Lower leg skin (tissue), 3 donors: ENCODE results near the gene ADGRL3.

Experiments used
- POLR2A ChIP-seq, 2 donors: fragments of 450-650 bp; IDR thresholded peaks; one replicate each; pipeline ENCODE4 v1.6.1; 2016 to 2017; ENCODE audit warnings: antibody characterized with exemption in 2 of 2, mild to moderate bottlenecking in 1 of 2, moderate library complexity in 1 of 2
- TF ChIP-seq, protein P1 (sequence below), 3 donors: fragments of 450-650 bp; IDR thresholded peaks; one replicate each; pipeline ENCODE4 v1.5.1; 2016; ENCODE audit warnings: antibody characterized with exemption in 3 of 3, mild to moderate bottlenecking in 3 of 3, moderate library complexity in 2 of 3

DNA sequence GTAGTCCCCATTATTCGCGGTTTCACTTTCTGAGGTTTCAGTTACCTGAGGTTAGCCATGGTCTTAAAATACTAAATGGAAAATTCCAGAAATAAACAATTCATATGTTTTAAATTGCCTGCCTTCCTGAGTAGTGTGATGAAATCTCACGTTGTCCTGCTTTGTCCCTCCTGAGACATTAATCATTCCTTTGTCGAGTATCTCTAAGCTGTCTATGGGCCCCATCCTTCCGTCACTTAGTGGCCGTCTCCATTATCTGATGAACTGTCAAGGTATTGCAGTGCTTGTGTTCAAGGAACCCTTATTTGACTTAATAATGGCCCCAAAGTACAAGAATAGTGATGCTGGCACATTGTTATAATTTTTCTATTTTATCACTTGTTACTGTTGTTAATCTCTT, 94.8 kb downstream of the ADGRL3 start:
- TF ChIP-seq, protein P1, sequence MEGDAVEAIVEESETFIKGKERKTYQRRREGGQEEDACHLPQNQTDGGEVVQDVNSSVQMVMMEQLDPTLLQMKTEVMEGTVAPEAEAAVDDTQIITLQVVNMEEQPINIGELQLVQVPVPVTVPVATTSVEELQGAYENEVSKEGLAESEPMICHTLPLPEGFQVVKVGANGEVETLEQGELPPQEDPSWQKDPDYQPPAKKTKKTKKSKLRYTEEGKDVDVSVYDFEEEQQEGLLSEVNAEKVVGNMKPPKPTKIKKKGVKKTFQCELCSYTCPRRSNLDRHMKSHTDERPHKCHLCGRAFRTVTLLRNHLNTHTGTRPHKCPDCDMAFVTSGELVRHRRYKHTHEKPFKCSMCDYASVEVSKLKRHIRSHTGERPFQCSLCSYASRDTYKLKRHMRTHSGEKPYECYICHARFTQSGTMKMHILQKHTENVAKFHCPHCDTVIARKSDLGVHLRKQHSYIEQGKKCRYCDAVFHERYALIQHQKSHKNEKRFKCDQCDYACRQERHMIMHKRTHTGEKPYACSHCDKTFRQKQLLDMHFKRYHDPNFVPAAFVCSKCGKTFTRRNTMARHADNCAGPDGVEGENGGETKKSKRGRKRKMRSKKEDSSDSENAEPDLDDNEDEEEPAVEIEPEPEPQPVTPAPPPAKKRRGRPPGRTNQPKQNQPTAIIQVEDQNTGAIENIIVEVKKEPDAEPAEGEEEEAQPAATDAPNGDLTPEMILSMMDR (IDR thresholded peaks at IDR 0.05): no peak
- no peak for TF ChIP-seq POLR2A (IDR thresholded peaks at IDR 0.05)
